HepG2 (cell line): Measurements from ENCODE around the gene FN1. TPM values are rescaled to one million over a fixed set of nuclear protein-coding genes. Genes with fewer than 3 reads are reported as not detected.

Experiments
- ATAC-seq: fragments of 200-7000 bp; cut with Tn5 transposase; 3 replicates; pipeline ENCODE4 v1.9.1; 2020; ENCODE audit warnings: mild to moderate bottlenecking, moderate library complexity
- BruUV-seq: library from RNA; stranded (reverse); fragments of 400-500 nt; replicated peaks from 2 replicates; lab custom pipeline; 2021; lab: Mats Ljungman, UMichigan
- CTCF ChIA-PET: fragments of 300-600 bp; formaldehyde crosslinking; extraction: SDS; loops from one replicate; lab custom pipeline; 2021; ENCODE audit warnings: low total read pairs, inconsistent platforms, low intra/inter-chr PET ratio; lab: Yijun Ruan, JAX
- POLR2A ChIA-PET: fragments of 350-600 bp; sonication (Branson Sonifier 250); formaldehyde crosslinking; loops from one replicate; lab custom pipeline; 2020; ENCODE audit warnings: antibody characterized with exemption, inconsistent platforms; lab: Yijun Ruan, JAX
- DNase-seq: peaks from one replicate; pipeline ENCODE4 v3.0.0-alpha.2; 2015; ENCODE audit warnings: low spot score
- FAIRE-seq: peaks from 3 replicates; lab custom pipeline; 2011; peaks lifted over from hg19 to GRCh38; lab: Jason Lieb, UNC
- H2AFZ ChIP-seq: one replicate; pipeline ENCODE4 v1.6.1; 2011; ENCODE audit warnings: low read length, inconsistent platforms
- H3K27ac ChIP-seq: fragments of 300-600 bp; 3 replicates; pipeline ENCODE4 v1.8.0; 2011; ENCODE audit warnings: mixed run types, mild to moderate bottlenecking, mixed read lengths, low read length, inconsistent platforms; ENCODE audit not compliant: insufficient read depth; ENCODE audit errors: extremely low read length
- H3K27me3 ChIP-seq, 2 experiments: fragments of 200-600 bp in 1 of 2; 2 replicates in 1 of 2; 3 replicates in 1 of 2; pipeline versions ENCODE4 v1.6.0 to v1.8.0; 2011; ENCODE audit warnings: low read length in 2 of 2, mild to moderate bottlenecking in 2 of 2, moderate library complexity in 2 of 2, inconsistent platforms in 1 of 2; ENCODE audit not compliant: insufficient read depth in 2 of 2, control insufficient read depth in 1 of 2
- H3K36me3 ChIP-seq, 2 experiments: fragments of 200-600 bp in 1 of 2; replicated peaks in 1 of 2; 2 replicates in 1 of 2; 3 replicates in 1 of 2; pipeline versions ENCODE4 v1.5.1 to v1.8.0; 2011; ENCODE audit warnings: low read length in 2 of 2, inconsistent platforms in 1 of 2; ENCODE audit not compliant: insufficient read depth in 2 of 2, control insufficient read depth in 1 of 2
- H3K4me1 ChIP-seq: 2 replicates; pipeline ENCODE4 v1.5.1; 2012; ENCODE audit warnings: low read length, inconsistent platforms; ENCODE audit not compliant: insufficient read depth
- H3K4me2 ChIP-seq: 2 replicates; pipeline ENCODE4 v1.6.0; 2011; ENCODE audit warnings: low read depth, low read length, inconsistent platforms
- H3K4me3 ChIP-seq, 3 experiments: fragments of 200-600 bp in 1 of 3; sonication (generic), shearing (Covaris generic) in 1 of 3; replicated peaks in 1 of 3; 2 replicates each; pipeline ENCODE4 v1.5.1; 2011 to 2016; ENCODE audit warnings: low read length in 3 of 3, inconsistent platforms in 2 of 3, low read depth in 2 of 3, mild to moderate bottlenecking in 2 of 3, control low read depth in 1 of 3, mixed read lengths in 1 of 3; ENCODE audit not compliant: insufficient read depth in 1 of 3
- H3K79me2 ChIP-seq: one replicate; pipeline ENCODE4 v1.6.1; 2011; ENCODE audit warnings: low read length, inconsistent platforms; ENCODE audit not compliant: insufficient read depth
- H3K9ac ChIP-seq: 2 replicates; pipeline ENCODE4 v1.6.0; 2011; ENCODE audit warnings: mild to moderate bottlenecking, low read depth, low read length, inconsistent platforms; ENCODE audit not compliant: insufficient read depth
- H3K9me3 ChIP-seq: 2 replicates; pipeline ENCODE4 v1.5.1; 2012; ENCODE audit warnings: mild to moderate bottlenecking, low read length
- H4K20me1 ChIP-seq: 2 replicates; pipeline ENCODE4 v1.6.0; 2011; ENCODE audit warnings: inconsistent platforms, mild to moderate bottlenecking, low read length, moderate library complexity; ENCODE audit not compliant: insufficient read depth
- CCDC6 ChIP-seq: sonication (generic); formaldehyde crosslinking; IDR thresholded peaks from 2 replicates; pipeline ENCODE4 v1.8.1; 2022; ENCODE audit warnings: mild to moderate bottlenecking, missing genetic modification reagents, moderate library complexity
- CHD2 ChIP-seq: IDR thresholded peaks from 2 replicates; pipeline ENCODE4 v1.6.1; 2011; ENCODE audit warnings: low read depth, low read length, improper control_type of control experiment
- FOSL2 ChIP-seq: sonication (generic); formaldehyde crosslinking; IDR thresholded peaks from 2 replicates; pipeline ENCODE4 v1.4.0; 2020; ENCODE audit warnings: missing genetic modification reagents
- MBD4 ChIP-seq: IDR thresholded peaks from 2 replicates; pipeline ENCODE4 v1.6.1; 2012; ENCODE audit warnings: low read length, inconsistent platforms, borderline replicate concordance
- MED1 ChIP-seq: sonication (generic); formaldehyde crosslinking; IDR thresholded peaks from 2 replicates; pipeline ENCODE4 v1.4.0; 2020; ENCODE audit warnings: missing genetic modification reagents
- PAX8 ChIP-seq: sonication (generic); formaldehyde crosslinking; IDR thresholded peaks from 2 replicates; pipeline ENCODE4 v1.8.0; 2022; ENCODE audit warnings: mild to moderate bottlenecking, missing genetic modification reagents, borderline replicate concordance
- POLR2A ChIP-seq, 2 experiments: IDR thresholded peaks; 2 replicates each; pipeline ENCODE4 v1.6.1; 2011; ENCODE audit warnings: low read depth in 2 of 2, low read length in 2 of 2, mild to moderate bottlenecking in 1 of 2, moderate library complexity in 1 of 2; ENCODE audit not compliant: insufficient read depth in 1 of 2
- POLR2G ChIP-seq: fragments of 200-400 bp; formaldehyde crosslinking; IDR thresholded peaks from 2 replicates; pipeline ENCODE4 v1.6.1; 2018; ENCODE audit warnings: mild to moderate bottlenecking, low read depth, low read length, moderate library complexity
- RBM22 ChIP-seq: fragments of 200-400 bp; formaldehyde crosslinking; optimal IDR thresholded peaks from 2 replicates; pipeline ENCODE3; 2017; ENCODE audit warnings: mild to moderate bottlenecking, low read length, moderate library complexity
- SSRP1 ChIP-seq: IDR thresholded peaks from 2 replicates; pipeline ENCODE4 v1.6.1; 2016; ENCODE audit warnings: control low read depth
- TBL1XR1 ChIP-seq: fragments of 150-350 bp; IDR thresholded peaks from 2 replicates; pipeline ENCODE4 v1.6.1; 2014; ENCODE audit warnings: borderline replicate concordance, low read length; ENCODE audit not compliant: partially characterized antibody
- ZBTB44 ChIP-seq: sonication (generic); formaldehyde crosslinking; IDR thresholded peaks from 2 replicates; pipeline ENCODE4 v1.4.0; 2020; ENCODE audit warnings: missing genetic modification reagents
- ZNF709 ChIP-seq: sonication (generic); formaldehyde crosslinking; IDR thresholded peaks from 2 replicates; pipeline ENCODE4 v1.5.0; 2020; ENCODE audit warnings: mild to moderate bottlenecking, missing genetic modification reagents
- WGBS: methylation state at CpG from one replicate; pipeline ENCODE4 v1.1.6; 2017; ENCODE audit warnings: low lambda C conversion rate; 5-methylcytosine and 5-hydroxymethylcytosine counted together
- in situ Hi-C: cut with HindIII; loops from 2 replicates; pipeline ENCODE4 v1.10.0; 2017; ENCODE audit warnings: low pct_unique_long_range_greater_than_20kb; ENCODE audit not compliant: extremely low pct_ligation_motif_present
- intact Hi-C: fragments of 100-400 bp; cut with micrococcal nuclease; formaldehyde crosslinking; loops from one replicate; pipeline ENCODE4 v1.10.0; 2022; ENCODE audit not compliant: unreplicated experiment
- polyA plus RNA-seq, 8 experiments: library from polyadenylated mRNA; depleted of rRNA in 3 of 8; stranded (reverse) in 7 of 8; unstranded in 1 of 8; fragments of >200 nt; fragmentation: Illumina TruSeq in 4 of 8; extraction: Trizol in 4 of 8; gene quantifications; 2 replicates each; pipeline versions ENCODE4 v1.2.1 to v1.2.3, GENCODE V29; 2011 to 2016; ENCODE audit warnings: low read depth in 4 of 8, missing spikeins in 1 of 8, mixed read lengths in 1 of 8; ENCODE audit not compliant: insufficient read depth in 1 of 8
- total RNA-seq, 5 experiments: library from RNA; depleted of rRNA; stranded (reverse); fragments of >200 nt; fragmentation: Illumina TruSeq; extraction: Trizol; gene quantifications; 2 replicates each; pipeline ENCODE4 v1.2.3, GENCODE V29; 2016; ENCODE audit warnings: low read depth in 1 of 5

The FN1 gene
- total and polyA plus RNA-seq, 2 of the 13 experiments (the other 11 are each of a cell fraction or from before 2014, with no cell fraction given), result 1,847 to 6,471 TPM

GRCh38 chr2:215388002-215388728, 47.7 kb downstream of the FN1 start (continued):
- TF ChIP-seq ZNF709 (CRISPR knock-in tag) (no peak), CHD2 (no peak), MED1 (CRISPR knock-in tag) (no peak), TBL1XR1 (no peak), SSRP1 (CRISPR knock-in tag) (peak; percentile 91)

- no peaks in the 10 kb centered on the region for H3K9me3 ChIP-seq
- no peak overlapping the region for H3K27ac ChIP-seq
- no peaks in the 10 kb centered on the region for H3K4me1 ChIP-seq
- CTCF ChIA-PET, result no interaction called here
- H2AFZ ChIP-seq, result no peak overlapping the region
- intact Hi-C loops (no loop called here), in situ Hi-C loops (no loop called here)
- no peak overlapping the region for H3K4me3 ChIP-seq
- FAIRE-seq, result no peak
- H3K27me3 ChIP-seq, result no peaks in the 10 kb centered on the region
- no peak for ATAC-seq
- BruUV-seq, result no TSS peak
- 97% methylated on average over 7 of the region's 7 CpGs for WGBS
- H3K4me2 ChIP-seq, result no peak overlapping the region
- H3K9ac ChIP-seq, result no peak overlapping the region
- POLR2A ChIA-PET, result no interaction called here
- DNase-seq, result no peak
- H3K36me3 ChIP-seq, result peaks cover 51 to 89% of the 10 kb centered on the region in 2 experiments
- H4K20me1 ChIP-seq, result peaks cover 20% of the 10 kb centered on the region
- H3K79me2 ChIP-seq, result no peaks in the 10 kb centered on the region
- TF ChIP-seq MBD4 (0 out of 2 replicates have a peak, but pooled peaks have one; percentile 2), POLR2G (0 out of 2 replicates have a peak, but pooled peaks have one; percentile 47), FOSL2 (CRISPR knock-in tag) (no peak), CCDC6 (CRISPR knock-in tag) (0 out of 2 replicates have a peak, but pooled peaks have one; percentile 34), ZBTB44 (CRISPR knock-in tag) (no peak), RBM22 (peak; percentile 98), PAX8 (CRISPR knock-in tag) (no peak), POLR2A (IDR thresholded peaks at IDR 0.05; ENCODE audit: insufficient read depth in 1 of 2, low read depth in 2 of 2, low read length in 2 of 2) (peak in 1 of 2 experiments; percentile 37; a peak in 1 of 4 replicates)
Measured at GRCh38 chr2:215386566-215386965, 49.3 kb downstream of the FN1 start.
